Calu3 (cell line): ENCODE data around the gene SLC4A4. TPM values are rescaled to one million over a fixed set of nuclear protein-coding genes. Genes with fewer than 3 reads are reported as not detected.

Experiments used
- BruUV-seq: library from RNA; stranded (reverse); fragments of 400-500 nt; replicated peaks from 2 replicates; lab custom pipeline; 2021; lab: Mats Ljungman, UMichigan
- CTCF ChIA-PET: fragments of 300-600 bp; sonication (Branson Sonifier 250); formaldehyde crosslinking; loops from one replicate; lab custom pipeline; 2022; ENCODE audit warnings: antibody characterized with exemption; lab: Charles Lee
- DNase-seq: peaks from one replicate; pipeline ENCODE4 v3.0.0; 2022
- H3K27ac Mint-ChIP-seq: one replicate; pipeline ENCODE4 v1.8.0; 2022; ENCODE audit warnings: mixed read lengths; ENCODE audit not compliant: unreplicated experiment
- H3K27me3 Mint-ChIP-seq: one replicate; pipeline ENCODE4 v1.8.0; 2022; ENCODE audit warnings: mixed read lengths; ENCODE audit not compliant: unreplicated experiment
- H3K36me3 Mint-ChIP-seq: one replicate; pipeline ENCODE4 v1.8.0; 2022; ENCODE audit warnings: mild to moderate bottlenecking, moderate library complexity, mixed read lengths; ENCODE audit not compliant: insufficient read depth, unreplicated experiment
- H3K4me1 Mint-ChIP-seq: one replicate; pipeline ENCODE4 v1.8.0; 2022; ENCODE audit warnings: mild to moderate bottlenecking, low read depth, mixed read lengths; ENCODE audit not compliant: unreplicated experiment
- H3K4me3 Mint-ChIP-seq: one replicate; pipeline ENCODE4 v1.8.0; 2022; ENCODE audit warnings: mild to moderate bottlenecking, low read depth, moderate library complexity, mixed read lengths; ENCODE audit not compliant: unreplicated experiment
- H3K9me3 Mint-ChIP-seq: one replicate; pipeline ENCODE4 v1.8.0; 2022; ENCODE audit warnings: low read depth, mixed read lengths; ENCODE audit not compliant: unreplicated experiment
- intact Hi-C: fragments of 100-400 bp; cut with micrococcal nuclease; formaldehyde crosslinking; loops from one replicate; pipeline ENCODE4 v1.10.0; 2022; ENCODE audit not compliant: unreplicated experiment
- total RNA-seq: library from RNA; stranded (reverse); gene quantifications from 2 replicates; pipeline ENCODE4 v1.2.3, GENCODE V29; 2022
- TF ChIP-seq, protein P1 (sequence below): fragments of 200-600 bp; IDR thresholded peaks from one replicate; pipeline ENCODE4 v1.8.0; 2022; ENCODE audit warnings: antibody characterized with exemption; ENCODE audit not compliant: unreplicated experiment

The SLC4A4 gene
- total RNA-seq, 1 experiment from 2014 or later, result 14.6 TPM

DNA sequence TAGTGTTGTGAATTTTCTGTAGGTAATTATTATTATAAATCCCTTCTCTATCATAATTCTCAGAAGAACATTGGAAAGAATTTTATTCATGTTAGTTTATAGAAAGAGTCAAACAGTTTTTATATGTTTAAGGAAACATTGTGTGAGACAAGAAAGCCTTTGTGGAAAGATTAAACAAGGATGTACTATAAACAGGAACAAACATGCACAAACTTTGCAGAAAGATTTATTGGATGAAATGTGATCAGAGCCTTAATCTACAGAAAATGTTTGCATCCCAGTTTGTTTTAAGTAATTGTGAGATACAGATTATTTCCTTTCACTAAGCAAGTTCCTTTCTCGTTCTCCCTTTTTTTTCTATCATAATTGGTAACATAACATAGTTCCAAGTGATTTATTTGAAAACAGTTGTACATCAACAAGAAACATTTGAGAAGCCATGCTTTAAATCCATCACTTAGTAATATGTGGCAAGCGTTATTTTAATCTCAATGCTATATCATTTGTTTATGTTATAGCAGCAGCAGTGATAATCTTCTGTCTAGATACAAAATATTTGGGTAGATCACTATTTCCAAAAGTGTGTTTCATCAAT, 129.4 kb downstream of the SLC4A4 start:
- intact Hi-C loops, result no loop called here
- no peaks in the 10 kb centered on the region for H3K36me3 Mint-ChIP-seq
- DNase-seq, result no peak
- no TSS peak for BruUV-seq
- H3K4me1 Mint-ChIP-seq, result peaks cover 6% of the 10 kb centered on the region
- CTCF ChIA-PET, result no interaction called here
- H3K4me3 Mint-ChIP-seq, result no peak overlapping the region
- H3K9me3 Mint-ChIP-seq, result no peaks in the 10 kb centered on the region
- no peak overlapping the region for H3K27ac Mint-ChIP-seq
- TF ChIP-seq, protein P1, sequence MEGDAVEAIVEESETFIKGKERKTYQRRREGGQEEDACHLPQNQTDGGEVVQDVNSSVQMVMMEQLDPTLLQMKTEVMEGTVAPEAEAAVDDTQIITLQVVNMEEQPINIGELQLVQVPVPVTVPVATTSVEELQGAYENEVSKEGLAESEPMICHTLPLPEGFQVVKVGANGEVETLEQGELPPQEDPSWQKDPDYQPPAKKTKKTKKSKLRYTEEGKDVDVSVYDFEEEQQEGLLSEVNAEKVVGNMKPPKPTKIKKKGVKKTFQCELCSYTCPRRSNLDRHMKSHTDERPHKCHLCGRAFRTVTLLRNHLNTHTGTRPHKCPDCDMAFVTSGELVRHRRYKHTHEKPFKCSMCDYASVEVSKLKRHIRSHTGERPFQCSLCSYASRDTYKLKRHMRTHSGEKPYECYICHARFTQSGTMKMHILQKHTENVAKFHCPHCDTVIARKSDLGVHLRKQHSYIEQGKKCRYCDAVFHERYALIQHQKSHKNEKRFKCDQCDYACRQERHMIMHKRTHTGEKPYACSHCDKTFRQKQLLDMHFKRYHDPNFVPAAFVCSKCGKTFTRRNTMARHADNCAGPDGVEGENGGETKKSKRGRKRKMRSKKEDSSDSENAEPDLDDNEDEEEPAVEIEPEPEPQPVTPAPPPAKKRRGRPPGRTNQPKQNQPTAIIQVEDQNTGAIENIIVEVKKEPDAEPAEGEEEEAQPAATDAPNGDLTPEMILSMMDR, result no peak
- H3K27me3 Mint-ChIP-seq, result no peaks in the 10 kb centered on the region

DNA sequence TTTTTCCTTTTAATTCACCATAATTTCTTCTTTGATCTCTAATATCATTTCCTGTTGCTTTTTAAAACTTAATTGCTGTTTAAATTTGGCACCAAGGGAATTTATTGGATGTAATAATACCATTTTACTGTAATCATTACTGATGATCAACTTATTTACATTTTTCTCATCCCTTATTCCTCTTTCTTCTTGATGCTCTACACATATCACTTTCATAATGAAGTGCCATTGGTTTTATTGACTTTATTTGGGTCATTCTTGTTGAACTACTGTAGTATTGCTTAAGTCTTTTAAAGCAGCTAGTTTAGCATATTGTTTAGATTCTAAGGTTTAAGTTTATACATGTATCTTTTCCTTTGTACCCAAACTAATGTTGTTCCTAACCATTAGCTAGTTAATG, 130.7 kb downstream of the SLC4A4 start:
- TF ChIP-seq, protein P1, result no peak
- Mint-ChIP-seq H3K4me3 (no peak overlapping the region), H3K27me3 (no peaks in the 10 kb centered on the region), H3K4me1 (peaks cover 6% of the 10 kb centered on the region), H3K27ac (no peak overlapping the region), H3K9me3 (no peaks in the 10 kb centered on the region), H3K36me3 (no peaks in the 10 kb centered on the region)
- intact Hi-C loops, result no loop called here
- CTCF ChIA-PET, result no interaction called here
- DNase-seq, result no peak
- BruUV-seq, result no TSS peak

DNA sequence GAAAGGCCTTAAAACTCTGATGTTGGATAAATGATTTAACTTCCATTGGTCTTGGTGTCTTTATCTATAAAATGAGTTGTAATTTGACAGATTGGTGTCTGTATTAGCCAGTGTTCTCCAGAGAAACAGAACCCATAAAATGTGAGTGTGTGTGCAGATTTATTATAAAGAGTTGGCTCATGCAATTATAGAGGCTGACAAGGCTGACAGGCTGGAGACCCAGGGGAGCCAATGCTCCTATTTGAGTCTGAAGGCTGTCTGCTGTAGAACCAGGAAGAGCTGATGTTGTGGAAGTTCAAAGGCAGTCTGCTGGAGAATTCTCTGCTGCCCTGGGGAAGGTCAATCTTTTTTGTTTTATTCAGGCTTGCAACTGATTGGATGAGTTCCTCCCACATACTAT, 131.7 kb downstream of the SLC4A4 start:
- no peak overlapping the region for H3K27ac Mint-ChIP-seq
- intact Hi-C loops, result no loop called here
- TF ChIP-seq, protein P1, result no peak
- H3K4me3 Mint-ChIP-seq, result no peak overlapping the region
- H3K9me3 Mint-ChIP-seq, result no peaks in the 10 kb centered on the region
- H3K27me3 Mint-ChIP-seq, result no peaks in the 10 kb centered on the region
- no peaks in the 10 kb centered on the region for H3K36me3 Mint-ChIP-seq
- CTCF ChIA-PET, result no interaction called here
- DNase-seq, result no peak
- H3K4me1 Mint-ChIP-seq, result peaks cover 6% of the 10 kb centered on the region
- no TSS peak for BruUV-seq

DNA sequence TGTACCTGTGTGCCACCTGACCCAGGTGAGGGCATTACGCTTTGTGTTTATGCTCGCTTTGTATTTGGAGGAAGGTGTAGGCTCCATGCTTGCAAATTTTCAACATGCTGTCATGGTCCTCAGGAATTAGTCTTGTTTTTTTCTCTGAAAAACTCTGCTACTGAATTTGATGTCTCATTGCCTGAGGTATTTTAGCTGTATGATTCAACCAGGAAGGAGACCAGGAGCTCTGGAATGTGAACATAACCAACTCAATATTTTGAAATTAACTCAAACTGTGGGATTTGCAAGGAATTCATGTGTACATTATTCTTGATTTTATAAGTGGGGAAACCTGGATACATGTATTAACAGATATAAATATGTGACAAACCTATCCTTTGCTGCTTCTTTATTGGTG, 134.1 kb downstream of the SLC4A4 start:
- CTCF ChIA-PET, result no interaction called here
- no peaks in the 10 kb centered on the region for H3K9me3 Mint-ChIP-seq
- H3K36me3 Mint-ChIP-seq, result no peaks in the 10 kb centered on the region
- intact Hi-C loops, result no loop called here
- no peak overlapping the region for H3K27ac Mint-ChIP-seq
- no TSS peak for BruUV-seq
- no peaks in the 10 kb centered on the region for H3K27me3 Mint-ChIP-seq
- TF ChIP-seq, protein P1, result no peak
- H3K4me1 Mint-ChIP-seq, result peaks cover 6% of the 10 kb centered on the region
- DNase-seq, result no peak
- H3K4me3 Mint-ChIP-seq, result no peak overlapping the region
